ENCODE results near the gene MANEAL.
A peak's percentile ranks its signal among the peaks of the same experiment; 100 is the strongest.
"Not testable (repeated sequence)": the region's sequence is repeated elsewhere in the genome, so short reads cannot be mapped to it uniquely, and the experiment has no call there.

The MANEAL gene, protein sequence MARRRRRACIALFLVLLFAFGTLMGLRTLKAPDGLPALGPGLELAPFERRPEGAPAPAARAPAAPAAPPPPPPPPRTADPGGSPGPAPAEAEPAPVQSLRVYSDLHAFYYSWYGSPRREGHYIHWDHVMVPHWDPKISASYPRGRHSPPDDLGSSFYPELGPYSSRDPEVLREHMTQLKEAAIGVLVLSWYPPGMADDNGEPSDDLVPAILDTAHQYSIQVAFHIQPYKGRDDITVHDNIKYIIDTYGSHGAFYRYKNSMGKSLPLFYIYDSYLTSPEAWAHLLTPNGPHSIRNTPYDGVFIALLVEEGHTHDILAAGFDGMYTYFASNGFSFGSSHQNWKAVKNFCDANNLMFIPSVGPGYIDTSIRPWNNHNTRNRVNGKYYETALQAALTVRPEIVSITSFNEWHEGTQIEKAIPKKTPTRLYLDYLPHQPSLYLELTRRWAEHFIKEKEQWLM

DNA sequence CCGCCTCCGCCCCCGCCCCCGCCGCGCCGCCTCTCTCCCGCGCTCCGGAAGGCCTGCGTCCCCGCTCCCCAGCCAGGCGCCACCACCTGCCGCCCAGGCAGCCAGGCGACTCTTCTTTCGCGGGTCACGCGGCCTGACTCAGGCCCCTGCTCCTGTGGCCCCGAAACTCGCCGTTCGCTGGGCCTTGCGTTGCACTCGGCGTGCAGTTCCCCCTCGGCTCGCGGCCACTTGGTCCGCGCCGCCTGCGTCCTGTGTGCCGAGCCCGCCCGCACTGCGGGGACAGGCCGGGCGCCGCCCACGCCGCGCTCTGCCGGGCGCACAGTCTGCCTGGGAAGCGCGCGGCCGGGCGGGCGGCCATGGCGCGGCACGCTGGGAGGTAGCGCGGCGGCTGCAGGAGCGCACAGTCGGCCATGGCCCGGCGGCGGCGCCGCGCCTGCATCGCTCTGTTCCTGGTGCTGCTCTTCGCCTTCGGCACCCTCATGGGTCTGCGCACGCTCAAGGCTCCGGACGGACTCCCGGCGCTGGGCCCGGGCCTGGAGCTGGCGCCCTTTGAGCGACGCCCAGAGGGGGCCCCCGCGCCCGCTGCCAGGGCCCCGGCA is at the start of gene MANEAL:
TSS of gene MANEAL (plus strand) at position 75 of the 599 bp plus-strand sequence. CDS start at position 411, 336 bp downstream.
- peak; percentile 38 for DNase-seq

GRCh38 chr1:37746806-37747205 is 46.8 kb upstream of the MANEAL start:
- DNase-seq = no peak

GRCh38 chr1:37748565-37748964 is 45.1 kb upstream of the MANEAL start:
- no peak for DNase-seq

- no peak for DNase-seq
Observed at GRCh38 chr1:37752213-37752582, 41.4 kb upstream of the MANEAL start.

- peak; percentile 26 for DNase-seq
Observed at GRCh38 chr1:37752583-37753471, 40.8 kb upstream of the MANEAL start.

GRCh38 chr1:37753473-37754321 is 40.0 kb upstream of the MANEAL start:
- DNase-seq = no peak

- no peak for DNase-seq
Observed at GRCh38 chr1:37755290-37755689, 38.4 kb upstream of the MANEAL start.

GRCh38 chr1:37755951-37756560 is 37.6 kb upstream of the MANEAL start:
- no peak for DNase-seq

DNA sequence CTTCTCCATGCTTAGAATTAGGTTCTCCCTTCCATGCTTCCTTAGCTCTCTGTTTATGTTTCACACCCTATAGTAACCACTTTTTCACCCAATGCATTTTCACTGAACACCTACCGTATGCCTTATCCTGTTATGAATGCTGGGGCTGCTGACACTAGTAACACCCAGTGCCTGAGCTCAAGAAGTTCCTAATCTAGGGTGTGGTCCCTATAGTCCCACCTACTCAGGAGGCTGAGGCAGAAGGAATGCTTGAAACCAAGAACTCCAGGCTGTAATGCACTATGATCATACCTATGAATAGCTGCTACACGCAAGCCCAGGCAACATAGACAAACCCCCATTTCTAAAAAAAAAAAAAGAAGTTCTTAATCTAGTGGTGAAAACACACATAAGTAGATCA is 34.2 kb upstream of the MANEAL start:
- DNase-seq = no peak

DNA sequence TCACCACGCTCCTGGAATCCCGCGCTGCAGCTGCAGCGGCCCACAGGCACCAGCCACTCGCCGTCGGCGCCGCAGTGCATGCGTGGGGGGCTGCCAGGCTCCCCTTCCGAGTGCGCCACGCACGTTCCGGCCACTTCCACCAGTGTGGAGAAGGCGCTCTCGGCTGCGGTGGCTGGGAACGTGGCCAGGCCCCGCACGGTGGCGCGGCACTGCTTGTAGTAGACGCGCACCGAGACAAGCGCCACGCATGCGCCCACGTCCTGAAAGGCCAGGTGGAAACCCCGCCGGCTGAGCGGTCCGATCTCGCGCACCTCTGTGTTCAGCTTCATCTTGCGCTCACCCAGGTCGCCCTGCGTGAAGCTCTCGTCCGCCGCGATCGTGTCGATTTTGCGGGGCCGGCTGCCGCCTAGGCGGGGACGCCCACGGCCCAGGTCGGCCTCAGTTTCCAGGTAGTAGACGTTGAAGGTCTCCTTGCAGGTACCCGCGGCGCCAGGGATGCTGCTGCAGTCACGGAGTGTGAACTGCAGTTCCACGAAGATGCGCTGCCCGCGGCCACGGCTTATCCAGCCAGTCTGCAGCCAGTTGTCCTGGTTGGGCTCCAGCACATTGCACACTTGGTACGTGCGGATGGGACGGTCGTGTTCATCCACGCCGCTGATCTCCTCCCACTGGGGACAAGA is 32.1 kb upstream of the MANEAL start:
- no peak for DNase-seq

DNA sequence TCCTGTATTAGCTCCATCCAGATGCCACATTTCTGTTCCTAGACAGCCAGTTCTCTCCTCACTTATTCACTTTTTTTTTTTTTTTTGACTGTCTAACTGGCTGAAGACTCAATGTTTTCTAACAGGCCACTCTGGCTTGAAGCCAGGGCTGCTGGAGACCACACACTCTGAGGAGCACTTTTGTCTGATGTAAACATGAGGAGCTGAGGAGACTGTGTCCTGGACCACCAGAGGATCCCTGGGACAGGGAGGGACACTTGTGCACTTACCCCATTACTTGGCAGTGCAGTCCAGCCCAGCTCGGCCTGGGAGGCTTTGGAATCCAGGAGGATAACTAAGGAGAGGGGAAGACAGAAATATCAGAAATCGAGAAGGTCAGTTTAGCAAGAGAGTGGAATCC is 31.1 kb upstream of the MANEAL start:
- no peak for DNase-seq

- DNase-seq = no peak
Observed at GRCh38 chr1:37763791-37764413, 29.7 kb upstream of the MANEAL start.

DNA sequence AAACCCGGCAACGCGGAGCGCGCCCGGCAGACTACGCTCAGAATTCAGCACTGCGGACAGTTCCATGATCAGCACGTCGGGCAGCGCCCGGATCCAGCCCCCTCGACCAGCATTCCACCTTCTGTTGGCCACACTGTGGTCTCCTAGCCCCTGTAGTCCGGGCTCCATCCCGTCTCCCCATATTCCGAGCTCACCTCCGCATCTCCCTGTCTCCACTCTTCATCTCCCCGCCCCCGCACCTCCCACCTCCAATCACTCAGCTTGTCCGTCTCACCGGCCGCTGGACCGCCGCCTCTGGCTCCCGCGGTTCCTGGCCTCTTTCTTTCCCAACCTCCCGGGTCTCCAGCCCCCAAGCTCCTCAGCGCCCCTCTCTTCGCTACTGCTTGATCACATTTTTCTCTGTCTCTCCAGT is 29.2 kb upstream of the MANEAL start:
- peak; percentile 46 for DNase-seq

- no peak for DNase-seq
Observed at GRCh38 chr1:37764888-37765441, 28.7 kb upstream of the MANEAL start, which contains the start of gene EPHA10. EPHA10 (minus strand) TSS chr1:37765120; CDS start chr1:37765066, 54 bp downstream.

DNA sequence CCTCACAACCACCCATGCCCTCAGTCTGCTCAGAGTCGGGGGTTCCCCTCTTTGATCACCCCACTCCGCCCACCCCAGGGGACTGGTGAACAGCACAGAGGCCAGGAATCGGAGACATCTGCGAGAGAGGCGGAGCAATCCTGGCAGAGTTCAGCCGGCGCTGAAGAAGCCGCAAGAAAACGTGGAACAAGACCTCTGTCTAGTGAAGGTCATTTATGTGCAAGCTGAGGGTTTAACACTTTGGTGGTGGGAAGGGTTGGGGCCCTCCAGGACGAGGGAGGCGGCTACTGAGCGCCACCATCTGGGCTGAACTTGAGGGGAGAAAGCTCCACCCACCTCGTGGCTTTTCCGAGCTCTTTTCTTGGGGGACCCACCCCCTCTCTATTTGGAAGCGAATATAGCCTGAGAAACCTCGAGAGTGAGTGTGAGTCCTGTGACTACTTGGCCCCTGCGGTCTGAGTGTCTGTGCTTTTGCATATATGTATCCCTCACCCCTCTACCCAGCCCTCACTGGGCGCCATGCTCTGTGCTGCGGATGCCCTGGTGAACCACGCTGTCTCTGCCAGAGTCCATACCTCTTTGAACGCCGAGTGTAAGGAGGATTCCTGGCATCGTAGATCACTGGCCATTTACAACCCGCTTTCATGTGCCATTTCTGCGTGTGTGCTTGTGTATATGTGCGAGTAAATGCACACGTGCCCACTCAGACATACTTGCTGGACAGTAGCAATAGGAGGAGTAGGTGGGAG is 27.6 kb upstream of the MANEAL start:
- peak; percentile 25 for DNase-seq

DNA sequence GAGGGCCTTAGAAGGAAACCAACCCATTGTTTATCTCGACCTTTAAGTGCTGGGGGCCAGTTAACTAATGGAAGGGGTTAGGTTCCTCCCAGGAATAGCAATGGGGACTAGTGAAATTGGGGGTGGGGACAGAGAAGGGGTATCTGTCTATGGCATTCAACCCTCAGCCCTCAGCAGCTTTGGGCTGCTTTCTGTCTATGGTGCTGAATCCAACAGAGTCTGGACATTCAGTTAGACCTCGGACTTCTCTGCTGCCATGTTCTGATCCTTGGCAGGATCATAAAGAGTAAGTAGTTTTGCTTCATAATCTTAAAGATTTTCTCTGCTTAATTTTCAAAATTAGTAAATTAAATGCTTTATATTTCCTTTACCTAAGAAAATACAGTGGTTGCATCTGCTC is 26.2 kb upstream of the MANEAL start:
- DNase-seq = no peak

DNA sequence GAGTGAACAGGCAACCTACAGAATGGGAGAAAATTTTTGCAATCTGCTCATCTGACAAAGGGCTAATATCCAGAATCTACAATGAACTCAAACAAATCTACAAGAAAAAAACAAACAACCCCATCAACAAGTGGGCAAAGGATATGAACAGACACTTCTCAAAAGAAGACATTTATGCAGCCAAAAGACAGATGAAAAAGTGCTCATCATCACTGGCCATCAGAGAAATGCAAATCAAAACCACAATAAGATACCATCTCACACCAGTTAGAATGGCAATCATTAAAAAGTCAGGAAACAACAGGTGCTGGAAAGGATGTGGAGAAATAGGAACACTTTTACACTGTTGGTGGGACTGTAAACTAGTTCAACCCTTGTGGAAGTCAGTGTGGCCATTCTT is 22.2 kb upstream of the MANEAL start:
- DNase-seq = not testable (repeated sequence)

DNA sequence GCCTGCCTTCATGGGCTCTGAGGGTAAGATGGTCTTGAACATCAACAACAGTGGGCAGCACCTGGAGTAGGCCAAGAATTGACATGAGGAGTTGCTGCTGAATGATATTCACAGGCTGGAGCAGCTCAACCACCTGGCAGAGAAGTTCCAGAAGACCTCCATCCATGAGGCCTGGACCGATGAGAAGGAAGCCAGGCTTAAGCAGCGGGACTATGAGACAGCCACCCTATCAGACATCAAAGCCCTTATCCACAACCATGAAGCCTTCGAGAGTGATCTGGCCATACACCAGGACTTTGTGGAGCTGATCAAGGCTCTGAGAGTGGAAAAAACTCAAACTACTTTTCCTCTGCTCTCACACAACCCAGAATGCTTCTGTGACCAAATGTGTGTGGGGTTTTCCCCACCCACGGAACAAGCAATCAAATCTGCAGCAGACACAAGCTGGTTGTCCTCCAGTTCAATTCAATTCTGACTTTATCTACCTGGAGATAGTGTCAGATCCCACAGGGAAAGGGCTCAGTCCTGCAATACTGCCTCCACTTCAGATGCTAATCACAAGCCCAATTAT is 16.6 kb upstream of the MANEAL start:
- DNase-seq = peak; percentile 27

- DNase-seq = no peak
Observed at GRCh38 chr1:37778654-37779053, 15.0 kb upstream of the MANEAL start.

Data from stimulated activated CD4-positive, alpha-beta T cell treated with anti-CD3 and anti-CD28 coated beads, Interleukin-4, amount 100 ng/mL, for 1 hour (primary cell).